NCI-H1092 (cell line): Measurements from ENCODE around the gene PTGDS.

Experiments used
- DNase-seq: peaks from one replicate; lab custom pipeline; 2025; lab: John Stamatoyannopoulos, UW

Gene PTGDS

GRCh38 chr9:136974817-136975535, 2.3 kb upstream of the PTGDS start:
- no peak for DNase-seq

GRCh38 chr9:136975644-136976043, 1.7 kb upstream of the PTGDS start:
- DNase-seq = no peak

GRCh38 chr9:136977649-136978072, 357 bp downstream of the PTGDS start:
- no peak for DNase-seq

GRCh38 chr9:136978073-136978864, 965 bp downstream of the PTGDS start:
- DNase-seq = no peak

- DNase-seq = no peak
These were observed 1.7 kb downstream of the PTGDS start for GRCh38 chr9:136978865-136979544.

GRCh38 chr9:136979769-136980587, 2.7 kb downstream of the PTGDS start:
- no peak for DNase-seq

GRCh38 chr9:136980669-136981478, 3.6 kb downstream of the PTGDS start:
- no peak for DNase-seq

GRCh38 chr9:136981588-136982231, 4.4 kb downstream of the PTGDS start:
- DNase-seq = no peak

GRCh38 chr9:136982232-136983051, 5.1 kb downstream of the PTGDS start, which contains the start of gene LCNL1:
Gene LCNL1 (plus strand): TSS chr9:136982993. CDS start chr9:136983587, 594 bp downstream.
- DNase-seq = no peak

- DNase-seq = no peak
These were observed 5.9 kb downstream of the PTGDS start for GRCh38 chr9:136983167-136983566.

GRCh38 chr9:136983656-136984314, 6.5 kb downstream of the PTGDS start:
- DNase-seq = no peak

- DNase-seq = no peak
These were observed 7.2 kb downstream of the PTGDS start for GRCh38 chr9:136984464-136985026.

GRCh38 chr9:136985027-136985602, 7.8 kb downstream of the PTGDS start:
- no peak for DNase-seq

- DNase-seq = no peak
These were observed 8.5 kb downstream of the PTGDS start for GRCh38 chr9:136985853-136986252.

- no peak for DNase-seq
These were observed 11.6 kb downstream of the PTGDS start for GRCh38 chr9:136988872-136989271.

- no peak for DNase-seq
These were observed 13.1 kb downstream of the PTGDS start for GRCh38 chr9:136990242-136990911.

- peak; percentile 72 for DNase-seq
These were observed 14.9 kb downstream of the PTGDS start, which contains the start of gene PAXX for GRCh38 chr9:136991993-136992818. Gene PAXX (plus strand): TSS chr9:136992422. CDS start chr9:136992444, 22 bp downstream.
